K562 (cell line): ENCODE data around the gene DNAJC1. TPM values are rescaled to one million over a fixed set of nuclear protein-coding genes. Genes with fewer than 3 reads are reported as not detected.

Experiments
- ATAC-seq: fragments of 200-7000 bp; cut with Tn5 transposase; 3 replicates; pipeline ENCODE4 v1.9.1; 2020; ENCODE audit warnings: moderate library complexity
- BruUV-seq: library from RNA; stranded (reverse); fragments of 400-500 nt; replicated peaks from 2 replicates; lab custom pipeline; 2021; lab: Mats Ljungman, UMichigan
- CTCF ChIA-PET: fragments of 300-600 bp; formaldehyde crosslinking; extraction: SDS; loops from one replicate; lab custom pipeline; 2021; ENCODE audit warnings: low intra/inter-chr PET ratio; lab: Yijun Ruan, JAX
- POLR2A ChIA-PET: fragments of 300-600, 350-650 bp; sonication (Branson Sonifier 250); formaldehyde crosslinking; extraction: SDS; loops from one replicate; lab custom pipeline; 2021; ENCODE audit warnings: antibody characterized with exemption, inconsistent platforms; lab: Yijun Ruan, JAX
- DNase-seq, 4 experiments: peaks; one replicate each; pipeline versions ENCODE4 v3.0.0 to v3.0.0-alpha.2; 2011 to 2018; ENCODE audit warnings: low spot score in 3 of 4, mixed read lengths in 3 of 4; ENCODE audit errors: extremely low read depth in 1 of 4
- FAIRE-seq: peaks from 2 replicates; lab custom pipeline; 2011; peaks lifted over from hg19 to GRCh38; lab: Jason Lieb, UNC
- H2AFZ ChIP-seq: 2 replicates; pipeline ENCODE4 v1.6.0; 2011; ENCODE audit warnings: low read depth, low read length, control low read depth, inconsistent platforms
- H3K27ac ChIP-seq: fragments of 200-600 bp; 3 replicates; pipeline ENCODE4 v1.8.0; 2011; ENCODE audit warnings: low read depth, mild to moderate bottlenecking, control low read depth, inconsistent platforms, low read length, moderate library complexity, mixed read lengths; ENCODE audit errors: extremely low read depth
- H3K27me3 ChIP-seq, 2 experiments: fragments of 300-600 bp in 1 of 2; 2 replicates in 1 of 2; 3 replicates in 1 of 2; pipeline versions ENCODE4 v1.6.0 to v1.8.0; 2011; ENCODE audit warnings: inconsistent platforms in 2 of 2, low read length in 2 of 2, mild to moderate bottlenecking in 1 of 2, mixed read lengths in 1 of 2, moderate library complexity in 1 of 2; ENCODE audit not compliant: control insufficient read depth in 2 of 2, insufficient read depth in 2 of 2
- H3K36me3 ChIP-seq: fragments of 300-600 bp; 3 replicates; pipeline ENCODE4 v1.8.0; 2011; ENCODE audit warnings: mild to moderate bottlenecking, low read length, inconsistent platforms; ENCODE audit not compliant: control insufficient read depth, insufficient read depth
- H3K4me1 ChIP-seq, 2 experiments: fragments of 200-600 bp in 1 of 2; replicated peaks in 1 of 2; 2 replicates in 1 of 2; 3 replicates in 1 of 2; pipeline versions ENCODE4 v1.5.1 to v1.8.0; 2011; ENCODE audit warnings: inconsistent platforms in 2 of 2, low read length in 2 of 2, mild to moderate bottlenecking in 1 of 2, mixed read lengths in 1 of 2, moderate library complexity in 1 of 2; ENCODE audit not compliant: control insufficient read depth in 2 of 2, insufficient read depth in 2 of 2
- H3K4me2 ChIP-seq: 2 replicates; pipeline ENCODE4 v1.6.1; 2011; ENCODE audit warnings: low read length, control low read depth, inconsistent platforms, mixed read lengths; ENCODE audit not compliant: insufficient read depth
- H3K4me3 ChIP-seq: fragments of 200-600 bp; sonication (generic), shearing (Covaris generic); 2 replicates; pipeline ENCODE4 v1.5.1; 2016; ENCODE audit warnings: control low read depth, inconsistent platforms
- H3K79me2 ChIP-seq: fragments of 200-600 bp; 3 replicates; pipeline ENCODE4 v1.8.0; 2011; ENCODE audit warnings: low read length, inconsistent platforms; ENCODE audit not compliant: control insufficient read depth, insufficient read depth
- H3K9ac ChIP-seq, 2 experiments: 2 replicates each; pipeline versions ENCODE4 v1.6.0 to v1.6.1; 2011; ENCODE audit warnings: low read depth in 2 of 2, low read length in 2 of 2, control low read depth in 1 of 2, inconsistent platforms in 1 of 2, mild to moderate bottlenecking in 1 of 2, mixed read lengths in 1 of 2; ENCODE audit not compliant: insufficient read depth in 1 of 2
- H3K9me1 ChIP-seq: one replicate; pipeline ENCODE4 v1.6.0; 2011; ENCODE audit warnings: inconsistent platforms, mild to moderate bottlenecking, low read length, moderate library complexity; ENCODE audit not compliant: control insufficient read depth, insufficient read depth
- H3K9me3 ChIP-seq: replicated peaks from 2 replicates; pipeline ENCODE4 v1.5.1; 2011; ENCODE audit warnings: low read depth, low read length, inconsistent platforms; ENCODE audit not compliant: control insufficient read depth, insufficient read depth
- H4K20me1 ChIP-seq: replicated peaks from 2 replicates; pipeline ENCODE4 v1.6.1; 2011; ENCODE audit warnings: low read length, inconsistent platforms, mixed read lengths; ENCODE audit not compliant: control insufficient read depth, insufficient read depth
- NCOA4 ChIP-seq: fragments of 450-650 bp; IDR thresholded peaks from 2 replicates; pipeline ENCODE4 v1.6.1; 2018; ENCODE audit warnings: mild to moderate bottlenecking; ENCODE audit not compliant: partially characterized antibody
- THRA ChIP-seq: fragments of 450-650 bp; IDR thresholded peaks from 2 replicates; pipeline ENCODE4 v1.6.1; 2017; ENCODE audit warnings: mild to moderate bottlenecking, moderate library complexity
- ZBTB8A ChIP-seq: fragments of 450-650 bp; IDR thresholded peaks from 2 replicates; pipeline ENCODE4 v1.6.1; 2018; ENCODE audit warnings: mild to moderate bottlenecking, moderate library complexity; ENCODE audit not compliant: partially characterized antibody
- ZKSCAN1 ChIP-seq: fragments of 150-350 bp; IDR thresholded peaks from 2 replicates; pipeline ENCODE4 v1.6.1; 2016; ENCODE audit warnings: low read depth, low read length
- WGBS: fragments of 100-300 bp; shearing (Covaris generic); methylation state at CpG from one replicate; pipeline ENCODE4 v1.1.6; 2016; ENCODE audit warnings: low coverage, mixed read lengths; ENCODE audit not compliant: insufficient coverage; ENCODE audit errors: missing lambda C conversion rate; 5-methylcytosine and 5-hydroxymethylcytosine counted together
- in situ Hi-C: fragments of 300-500 bp; cut with MboI; formaldehyde crosslinking; loops from 4 replicates; pipeline ENCODE4 v1.15.0; 2018; ENCODE audit warnings: inconsistent platforms, mixed read lengths
- intact Hi-C: fragments of 100-400 bp; cut with micrococcal nuclease; formaldehyde crosslinking; loops from 2 replicates; pipeline ENCODE4 v1.14.2; 2022
- polyA plus RNA-seq, 8 experiments: library from polyadenylated mRNA; depleted of rRNA in 4 of 8; stranded (reverse) in 5 of 8; unstranded in 3 of 8; fragments of >200 nt; fragmentation: Nextera tagmentation in 2 of 8; fragmentation: Illumina TruSeq in 1 of 8; extraction: Ambion mirVana in 2 of 8; extraction: Trizol in 1 of 8; gene quantifications; 2 replicates each; pipeline versions ENCODE4 v1.2.1 to v1.2.3, GENCODE V29; 2011 to 2014; ENCODE audit warnings: inconsistent platforms in 1 of 8, missing spikeins in 1 of 8
- total RNA-seq, 7 experiments: library from RNA; depleted of rRNA in 6 of 7; stranded (reverse); fragments of >200 nt in 6 of 7; fragmentation: Illumina TruSeq in 2 of 7; extraction: Trizol in 2 of 7; gene quantifications; 2 replicates each; pipeline versions ENCODE4 v1.2.1 to v1.2.3, GENCODE V29; 2011 to 2021; ENCODE audit warnings: low replicate concordance in 1 of 7

Gene DNAJC1
- total and polyA plus RNA-seq, 9 of the 15 experiments (the other 6 are each of a cell fraction or from before 2014, with no cell fraction given): 5.4 to 77.6 (median 40.3) TPM

- TF ChIP-seq ZKSCAN1: no peak
Measured at GRCh38 chr10:21759232-21759631, 244.3 kb downstream of the DNAJC1 start (continued).

GRCh38 chr10:21758696-21759095 is 244.8 kb downstream of the DNAJC1 start:
- intact Hi-C loops: no loop called here
- WGBS: 90% methylated on average over 7 of the region's 7 CpGs
- H2AFZ ChIP-seq: no peak overlapping the region
- in situ Hi-C loops: no loop called here
- peaks cover 34% of the 10 kb centered on the region; the same call in 2 of the 3 replicates for H3K36me3 ChIP-seq
- no peak for ATAC-seq
- BruUV-seq: no TSS peak
- H3K27me3 ChIP-seq: no peaks in the 10 kb centered on the region
- no peak for DNase-seq
- no peaks in the 10 kb centered on the region for H4K20me1 ChIP-seq
- ChIA-PET POLR2A (interaction anchor here (0.6 to 1.9 kb wide), 4 partner anchors 10 to 143 kb away, joined by 3 to 8 read pairs (median 4); no protein-coding TSS in a partner anchor), CTCF (no interaction called here)
- peaks cover 0 to 13% of the 10 kb centered on the region in 2 experiments; a peak in 3 of 5 replicates for H3K4me1 ChIP-seq
- no peak overlapping the region for H3K9ac ChIP-seq
- H3K4me3 ChIP-seq: no peak overlapping the region
- FAIRE-seq: no peak
- H3K9me1 ChIP-seq: no peaks in the 10 kb centered on the region
- H3K79me2 ChIP-seq: no peaks in the 10 kb centered on the region
- no peak overlapping the region for H3K4me2 ChIP-seq
- TF ChIP-seq ZBTB8A (no peak), NCOA4 (no peak), ZKSCAN1 (no peak), THRA (no peak)
- TF ChIP-seq, all 486 proteins: peak for 0
- H3K9me3 ChIP-seq: no peaks in the 10 kb centered on the region
- no peak overlapping the region for H3K27ac ChIP-seq
